NB4 (cell line): ENCODE data around the gene DEFB132.

ENCODE experiments used
- CTCF ChIP-seq: IDR thresholded peaks from one replicate; pipeline ENCODE4 v1.5.1; 2012; ENCODE audit warnings: low read depth, low read length
- MAX ChIP-seq: IDR thresholded peaks from 2 replicates; pipeline ENCODE4 v1.6.1; 2011; ENCODE audit warnings: low read depth, low read length
- MYC ChIP-seq: IDR thresholded peaks from 2 replicates; pipeline ENCODE4 v1.6.1; 2011; ENCODE audit warnings: low read depth, low read length

- TF ChIP-seq CTCF (no peak), MAX (no peak), MYC (no peak)
These were observed 52.5 kb downstream of the DEFB132 start for GRCh38 chr20:309841-310644.
